ENCODE measurements around the gene GNPNAT1. TPM values are rescaled to one million over a fixed set of nuclear protein-coding genes. Genes with fewer than 3 reads are reported as not detected.

GNPNAT1 gene
- total and polyA plus RNA-seq, 2 experiments from 2014 or later: 44.4 to 68.7 TPM

GRCh38 chr14:52802597-52802996 is 11.2 kb upstream of the GNPNAT1 start (continued):
- TF ChIP-seq ZNF331 (CRISPR knock-in tag; IDR thresholded peaks at IDR 0.05; ENCODE audit: low read depth) (no peak), POLR2AphosphoS5 (IDR thresholded peaks at IDR 0.05; ENCODE audit: low read depth) (no peak), REST (IDR thresholded peaks at IDR 0.05; ENCODE audit: unreplicated experiment) (no peak), EZH2 (IDR thresholded peaks at IDR 0.05; ENCODE audit: low read depth, unreplicated experiment) (no peak), CREB1 (CRISPR knock-in tag; IDR thresholded peaks at IDR 0.05; ENCODE audit: low read depth) (no peak), JUNB (IDR thresholded peaks at IDR 0.05; ENCODE audit: unreplicated experiment) (no peak), STAT1 (IDR thresholded peaks at IDR 0.05; ENCODE audit: unreplicated experiment) (no peak)

- TF ChIP-seq STAT1 (IDR thresholded peaks at IDR 0.05; ENCODE audit: unreplicated experiment): no peak
- no peak for TF ChIP-seq JUNB (IDR thresholded peaks at IDR 0.05; ENCODE audit: unreplicated experiment)
- no peak for TF ChIP-seq CREB1 (CRISPR knock-in tag; IDR thresholded peaks at IDR 0.05; ENCODE audit: low read depth)
- TF ChIP-seq EZH2 (IDR thresholded peaks at IDR 0.05; ENCODE audit: low read depth, unreplicated experiment): no peak
- no peak for TF ChIP-seq ZNF331 (CRISPR knock-in tag; IDR thresholded peaks at IDR 0.05; ENCODE audit: low read depth)
- H3K4me2 ChIP-seq: no peak overlapping the region
- H3K4me3 Mint-ChIP-seq: no peak overlapping the region
Observed at GRCh38 chr14:52801014-52801712, 9.8 kb upstream of the GNPNAT1 start.

GRCh38 chr14:52798826-52799225 is 7.4 kb upstream of the GNPNAT1 start:
- H3K9me3 Mint-ChIP-seq: no peaks in the 10 kb centered on the region; the same call in 2 of the 3 replicates
- no peaks in the 10 kb centered on the region for H3K36me3 ChIP-seq (ENCODE audit: insufficient read depth)
- no peak overlapping the region for H3K4me3 Mint-ChIP-seq
- H3K4me2 ChIP-seq: no peak overlapping the region
- H4K20me1 ChIP-seq (replicated peaks; ENCODE audit: insufficient read depth): no peaks in the 10 kb centered on the region
- no peak overlapping the region for H3K4me3 ChIP-seq
- peak overlapping the region; percentile 32; the same call in 1 of the 2 replicates for H2AFZ ChIP-seq
- H3K36me3 Mint-ChIP-seq (ENCODE audit: low read depth): no peaks in the 10 kb centered on the region; the same call in 2 of the 3 replicates
- H3K79me2 ChIP-seq (replicated peaks; ENCODE audit: insufficient read depth): no peaks in the 10 kb centered on the region
- DNase-seq (ENCODE audit: low spot score): no peak
- ATAC-seq: no peak
- no peaks in the 10 kb centered on the region for H3K27me3 ChIP-seq (ENCODE audit: insufficient read depth)
- no peaks in the 10 kb centered on the region for H3F3A ChIP-seq (replicated peaks; ENCODE audit: low read depth)
- H3K27ac ChIP-seq (ENCODE audit: low read depth): no peak overlapping the region
- no peaks in the 10 kb centered on the region for H3K27me3 Mint-ChIP-seq (ENCODE audit: insufficient read depth, low read depth, poor library complexity)
- H3K4me1 Mint-ChIP-seq: no peaks in the 10 kb centered on the region
- H3K9me2 ChIP-seq (ENCODE audit: insufficient read depth): no peaks in the 10 kb centered on the region
- H3K4me1 ChIP-seq (ENCODE audit: insufficient read depth): no peaks in the 10 kb centered on the region
- H3K27ac Mint-ChIP-seq: no peak overlapping the region
- peak in 1 of 2 experiments; percentile 20; a peak in 2 of 4 replicates for TF ChIP-seq CTCF (conservative IDR thresholded peaks at IDR 0.05; ENCODE audit: low read depth in 2 of 2)

More at GRCh38 chr14:52801014-52801712, 9.8 kb upstream of the GNPNAT1 start:
- Mint-ChIP-seq H3K27me3 (ENCODE audit: insufficient read depth, low read depth, poor library complexity) (no peaks in the 10 kb centered on the region), H3K27ac (no peak overlapping the region), H3K4me1 (peaks cover 3% of the 10 kb centered on the region), H3K36me3 (ENCODE audit: low read depth) (no peaks in the 10 kb centered on the region; the same call in 2 of the 3 replicates), H3K9me3 (no peaks in the 10 kb centered on the region)
- Histone ChIP-seq H3K27me3 (ENCODE audit: insufficient read depth) (no peaks in the 10 kb centered on the region), H3K4me3 (no peak overlapping the region), H3K36me3 (ENCODE audit: insufficient read depth) (no peaks in the 10 kb centered on the region), H4K20me1 (replicated peaks; ENCODE audit: insufficient read depth) (no peaks in the 10 kb centered on the region), H3K9me2 (ENCODE audit: insufficient read depth) (no peaks in the 10 kb centered on the region), H3K79me2 (replicated peaks; ENCODE audit: insufficient read depth) (no peaks in the 10 kb centered on the region), H3K4me1 (ENCODE audit: insufficient read depth) (no peaks in the 10 kb centered on the region), H3K27ac (ENCODE audit: low read depth) (no peak overlapping the region), H3F3A (replicated peaks; ENCODE audit: low read depth) (no peaks in the 10 kb centered on the region), H2AFZ (no peak overlapping the region)
- DNase-seq (ENCODE audit: low spot score) (no peak), ATAC-seq (no peak)
